H9 (cell line): ENCODE data around the gene ADAM11. TPM values are rescaled to one million over a fixed set of nuclear protein-coding genes. Genes with fewer than 3 reads are reported as not detected.

Experiments used
- DNase-seq: peaks from one replicate; pipeline ENCODE4 v3.0.0-alpha.2; 2017
- H2AFZ ChIP-seq: one replicate; pipeline ENCODE4 v1.6.1; 2013; ENCODE audit warnings: mild to moderate bottlenecking, low read length, control low read depth, moderate library complexity
- H2AK5ac ChIP-seq: 2 replicates; pipeline ENCODE4 v1.6.1; 2013; ENCODE audit warnings: low read length, control low read depth, mixed read lengths; ENCODE audit not compliant: insufficient read length
- H2BK120ac ChIP-seq: one replicate; pipeline ENCODE4 v1.6.1; 2013; ENCODE audit warnings: low read depth, mild to moderate bottlenecking, low read length, control low read depth, inconsistent platforms; ENCODE audit not compliant: poor library complexity, severe bottlenecking
- H2BK12ac ChIP-seq: 2 replicates; pipeline ENCODE4 v1.6.1; 2013; ENCODE audit warnings: low read length, control low read depth, mixed read lengths, low read depth; ENCODE audit not compliant: insufficient read length
- H2BK15ac ChIP-seq: 2 replicates; pipeline ENCODE4 v1.6.1; 2013; ENCODE audit warnings: low read depth, low read length, control low read depth
- H2BK20ac ChIP-seq: one replicate; pipeline ENCODE4 v1.6.1; 2013; ENCODE audit warnings: low read depth, mild to moderate bottlenecking, low read length, control low read depth, inconsistent platforms; ENCODE audit not compliant: poor library complexity, severe bottlenecking
- H2BK5ac ChIP-seq: 2 replicates; pipeline ENCODE4 v1.6.1; 2013; ENCODE audit warnings: low read length, control low read depth, mixed read lengths; ENCODE audit not compliant: insufficient read length
- H3K14ac ChIP-seq: 2 replicates; pipeline ENCODE4 v1.6.1; 2013; ENCODE audit warnings: low read length, control low read depth; ENCODE audit not compliant: insufficient read depth
- H3K18ac ChIP-seq: 2 replicates; pipeline ENCODE4 v1.6.1; 2013; ENCODE audit warnings: low read depth, mild to moderate bottlenecking, mixed read lengths, low read length, control low read depth; ENCODE audit not compliant: insufficient read length
- H3K23ac ChIP-seq: 2 replicates; pipeline ENCODE4 v1.6.1; 2013; ENCODE audit warnings: low read length, control low read depth, mixed read lengths, low read depth; ENCODE audit not compliant: insufficient read length
- H3K23me2 ChIP-seq: 2 replicates; pipeline ENCODE4 v1.6.1; 2013; ENCODE audit warnings: low read depth, mild to moderate bottlenecking, mixed read lengths, low read length, control low read depth; ENCODE audit not compliant: insufficient read length, poor library complexity, severe bottlenecking
- H3K27ac ChIP-seq: 2 replicates; pipeline ENCODE4 v1.5.1; 2013; ENCODE audit warnings: low read length, control low read depth, mixed read lengths, low read depth; ENCODE audit not compliant: insufficient read length
- H3K27me3 ChIP-seq: 2 replicates; pipeline ENCODE4 v1.6.1; 2013; ENCODE audit warnings: low read length, control low read depth, inconsistent platforms; ENCODE audit not compliant: insufficient read depth
- H3K4ac ChIP-seq: 2 replicates; pipeline ENCODE4 v1.6.1; 2013; ENCODE audit warnings: low read depth, mild to moderate bottlenecking, control low read depth, inconsistent platforms, low read length, moderate library complexity
- H3K4me1 ChIP-seq: 2 replicates; pipeline ENCODE4 v1.6.1; 2013; ENCODE audit warnings: low read length, control low read depth, inconsistent platforms; ENCODE audit not compliant: insufficient read depth
- H3K4me2 ChIP-seq: 2 replicates; pipeline ENCODE4 v1.6.1; 2013; ENCODE audit warnings: low read length, control low read depth, mixed read lengths; ENCODE audit not compliant: insufficient read length, insufficient read depth
- H3K56ac ChIP-seq: 2 replicates; pipeline ENCODE4 v1.6.1; 2013; ENCODE audit warnings: low read depth, mild to moderate bottlenecking, mixed read lengths, low read length, control low read depth; ENCODE audit not compliant: insufficient read length
- H3K79me1 ChIP-seq: 2 replicates; pipeline ENCODE4 v1.6.1; 2013; ENCODE audit warnings: low read depth, mild to moderate bottlenecking, moderate library complexity, low read length, control low read depth, inconsistent platforms; ENCODE audit not compliant: insufficient read depth, poor library complexity, severe bottlenecking
- H3K79me2 ChIP-seq: 2 replicates; pipeline ENCODE4 v1.6.1; 2013; ENCODE audit warnings: low read length, control low read depth, inconsistent platforms; ENCODE audit not compliant: insufficient read depth
- H3K9ac ChIP-seq: 2 replicates; pipeline ENCODE4 v1.6.1; 2013; ENCODE audit warnings: low read length, control low read depth, mixed read lengths; ENCODE audit not compliant: insufficient read length; ENCODE audit errors: extremely low read depth
- H3K9me3 ChIP-seq: one replicate; pipeline ENCODE4 v1.6.1; 2013; ENCODE audit warnings: low read depth, low read length, inconsistent platforms; ENCODE audit not compliant: control insufficient read depth
- H3T11ph ChIP-seq: one replicate; pipeline ENCODE4 v1.6.1; 2013; ENCODE audit warnings: mild to moderate bottlenecking, low read length, control low read depth, inconsistent platforms
- H4K20me1 ChIP-seq: one replicate; pipeline ENCODE4 v1.6.1; 2013; ENCODE audit not compliant: control insufficient read depth, insufficient read length, insufficient read depth
- H4K5ac ChIP-seq: 2 replicates; pipeline ENCODE4 v1.6.1; 2013; ENCODE audit warnings: low read depth, mild to moderate bottlenecking, mixed read lengths, low read length, control low read depth; ENCODE audit not compliant: insufficient read length
- H4K8ac ChIP-seq: replicated peaks from 2 replicates; pipeline ENCODE4 v1.6.1; 2013; ENCODE audit warnings: low read length, control low read depth, mixed read lengths, low read depth; ENCODE audit not compliant: insufficient read length
- H4K91ac ChIP-seq: 2 replicates; pipeline ENCODE4 v1.6.1; 2013; ENCODE audit warnings: low read depth, mild to moderate bottlenecking, moderate library complexity, mixed read lengths, low read length, control low read depth; ENCODE audit not compliant: insufficient read length
- H3K27ac Mint-ChIP-seq, 3 experiments: 2 replicates in 2 of 3; 3 replicates in 1 of 3; pipeline ENCODE4 v1.8.0; 2020 to 2021; ENCODE audit warnings: mixed read lengths in 3 of 3, mild to moderate bottlenecking in 1 of 3, moderate library complexity in 1 of 3
- H3K27me3 Mint-ChIP-seq: 2 replicates; pipeline ENCODE4 v1.8.0; 2021; ENCODE audit warnings: low read depth, mild to moderate bottlenecking, moderate library complexity, mixed read lengths
- H3K36me3 Mint-ChIP-seq, 3 experiments: 2 replicates in 2 of 3; 3 replicates in 1 of 3; pipeline ENCODE4 v1.8.0; 2020 to 2021; ENCODE audit warnings: low read depth in 3 of 3, mixed read lengths in 3 of 3; ENCODE audit not compliant: insufficient read depth in 1 of 3
- H3K4me1 Mint-ChIP-seq, 2 experiments: 2 replicates each; pipeline ENCODE4 v1.8.0; 2020; ENCODE audit warnings: mixed read lengths in 2 of 2
- H3K4me3 Mint-ChIP-seq, 2 experiments: 2 replicates in 1 of 2; 3 replicates in 1 of 2; pipeline ENCODE4 v1.8.0; 2020 to 2021; ENCODE audit warnings: mild to moderate bottlenecking in 2 of 2, mixed read lengths in 2 of 2, moderate library complexity in 1 of 2
- H3K9me3 Mint-ChIP-seq, 2 experiments: 2 replicates in 1 of 2; 3 replicates in 1 of 2; pipeline ENCODE4 v1.8.0; 2020; ENCODE audit warnings: mild to moderate bottlenecking in 2 of 2, mixed read lengths in 2 of 2, moderate library complexity in 1 of 2
- WGBS: extraction: QIAGEN DNeasy Blood & Tissue Kit; methylation state at CpG from one replicate; pipeline ENCODE4 v1.1.7; 2013; ENCODE audit warnings: missing lambda C conversion rate, low lambda C conversion rate, mixed read lengths; ENCODE audit not compliant: insufficient read length; ENCODE audit errors: extremely low coverage; 5-methylcytosine and 5-hydroxymethylcytosine counted together
- total RNA-seq: library from RNA; stranded (reverse); gene quantifications from 2 replicates; pipeline ENCODE4 v1.2.1, GENCODE V29; 2021
- TF ChIP-seq, protein P1 (sequence below): fragments of 200-600 bp; sonication (generic); conservative IDR thresholded peaks from 3 replicates; pipeline ENCODE4 v1.8.0; 2021; ENCODE audit warnings: antibody characterized with exemption, mild to moderate bottlenecking

The ADAM11 gene
- total RNA-seq, 1 experiment from 2014 or later, result 4.6 TPM

GRCh38 chr17:44792276-44792675, 33.5 kb downstream of the ADAM11 start:
- H3K23me2 ChIP-seq, result no peaks in the 10 kb centered on the region
- no peak overlapping the region for H2BK120ac ChIP-seq
- no peak overlapping the region for H3K14ac ChIP-seq
- no peak overlapping the region for H3K56ac ChIP-seq
- Mint-ChIP-seq H3K27me3 (no peaks in the 10 kb centered on the region; the same call in 1 of the 2 replicates), H3K27ac (no peak overlapping the region; a peak in 1 of 7 replicates), H3K36me3 (peaks cover 0 to 7% (median 0%) of the 10 kb centered on the region in 3 experiments; a peak in 2 of 7 replicates), H3K9me3 (no peaks in the 10 kb centered on the region), H3K4me1 (peaks cover 11 to 16% of the 10 kb centered on the region in 2 experiments), H3K4me3 (no peak overlapping the region)
- no peak overlapping the region for H3K18ac ChIP-seq
- no peak overlapping the region for H2AFZ ChIP-seq
- H4K8ac ChIP-seq, result no peak overlapping the region
- no peaks in the 10 kb centered on the region for H3K79me2 ChIP-seq
- no peaks in the 10 kb centered on the region for H3K9me3 ChIP-seq
- no peak overlapping the region for H2BK5ac ChIP-seq
- H3K4me2 ChIP-seq, result no peak overlapping the region
- no peak overlapping the region for H2BK12ac ChIP-seq
- H2BK20ac ChIP-seq, result no peak overlapping the region
- TF ChIP-seq, protein P1, sequence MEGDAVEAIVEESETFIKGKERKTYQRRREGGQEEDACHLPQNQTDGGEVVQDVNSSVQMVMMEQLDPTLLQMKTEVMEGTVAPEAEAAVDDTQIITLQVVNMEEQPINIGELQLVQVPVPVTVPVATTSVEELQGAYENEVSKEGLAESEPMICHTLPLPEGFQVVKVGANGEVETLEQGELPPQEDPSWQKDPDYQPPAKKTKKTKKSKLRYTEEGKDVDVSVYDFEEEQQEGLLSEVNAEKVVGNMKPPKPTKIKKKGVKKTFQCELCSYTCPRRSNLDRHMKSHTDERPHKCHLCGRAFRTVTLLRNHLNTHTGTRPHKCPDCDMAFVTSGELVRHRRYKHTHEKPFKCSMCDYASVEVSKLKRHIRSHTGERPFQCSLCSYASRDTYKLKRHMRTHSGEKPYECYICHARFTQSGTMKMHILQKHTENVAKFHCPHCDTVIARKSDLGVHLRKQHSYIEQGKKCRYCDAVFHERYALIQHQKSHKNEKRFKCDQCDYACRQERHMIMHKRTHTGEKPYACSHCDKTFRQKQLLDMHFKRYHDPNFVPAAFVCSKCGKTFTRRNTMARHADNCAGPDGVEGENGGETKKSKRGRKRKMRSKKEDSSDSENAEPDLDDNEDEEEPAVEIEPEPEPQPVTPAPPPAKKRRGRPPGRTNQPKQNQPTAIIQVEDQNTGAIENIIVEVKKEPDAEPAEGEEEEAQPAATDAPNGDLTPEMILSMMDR, result no peak
- no peaks in the 10 kb centered on the region for H4K20me1 ChIP-seq
- no peak overlapping the region for H4K5ac ChIP-seq
- no peaks in the 10 kb centered on the region for H3K4me1 ChIP-seq
- no CpG with 5 or more reads among the region's 1 CpG for WGBS
- H3K9ac ChIP-seq, result no peak overlapping the region
- H3T11ph ChIP-seq, result no peak overlapping the region
- H3K23ac ChIP-seq, result no peak overlapping the region
- H3K27ac ChIP-seq, result no peak overlapping the region
- DNase-seq, result no peak
- no peak overlapping the region for H4K91ac ChIP-seq
- H3K79me1 ChIP-seq, result no peaks in the 10 kb centered on the region
- no peaks in the 10 kb centered on the region for H3K27me3 ChIP-seq
- H2AK5ac ChIP-seq, result no peak overlapping the region
- H2BK15ac ChIP-seq, result no peak overlapping the region
- H3K4ac ChIP-seq, result no peak overlapping the region
